ENCODE data around the gene POLRMT.

The POLRMT gene

GRCh38 chr19:678791-679388 is 45.6 kb upstream of the POLRMT start:
- TF ChIP-seq CTCF (IDR thresholded peaks at IDR 0.05; ENCODE audit: low read depth, low read length, missing control alignments): no peak
- H3K4me3 ChIP-seq (ENCODE audit: low read depth, low read length): peak overlapping the region; percentile 54
- no peak for DNase-seq (ENCODE audit: low read depth)
- in situ Hi-C loops (cut with HindIII; ENCODE audit: low sequenced_read_pairs): no loop called here

- no peak for TF ChIP-seq CTCF (IDR thresholded peaks at IDR 0.05; ENCODE audit: low read depth, low read length, missing control alignments)
- in situ Hi-C loops (cut with HindIII; ENCODE audit: low sequenced_read_pairs): no loop called here
- no peak for DNase-seq (ENCODE audit: low read depth)
- H3K4me3 ChIP-seq (ENCODE audit: low read depth, low read length): peak overlapping the region; percentile 56
These were observed 44.5 kb upstream of the POLRMT start for GRCh38 chr19:677601-678436.

GRCh38 chr19:677201-677600 is 43.9 kb upstream of the POLRMT start:
- H3K4me3 ChIP-seq (ENCODE audit: low read depth, low read length): peak overlapping the region; percentile 56
- DNase-seq (ENCODE audit: low read depth): peak; percentile 35
- in situ Hi-C loops (cut with HindIII; ENCODE audit: low sequenced_read_pairs): no loop called here
- no peak for TF ChIP-seq CTCF (IDR thresholded peaks at IDR 0.05; ENCODE audit: low read depth, low read length, missing control alignments)

- DNase-seq (ENCODE audit: low read depth): no peak
- TF ChIP-seq CTCF (IDR thresholded peaks at IDR 0.05; ENCODE audit: low read depth, low read length, missing control alignments): no peak
- in situ Hi-C loops (cut with HindIII; ENCODE audit: low sequenced_read_pairs): no loop called here
- peak within 1 kb of the TSS; percentile 56 for H3K4me3 ChIP-seq (ENCODE audit: low read depth, low read length)
These were observed 43.2 kb upstream of the POLRMT start, which contains the start of gene FSTL3 for GRCh38 chr19:676339-677105. FSTL3 (plus strand) TSS chr19:676392; CDS start chr19:676424, 32 bp downstream.

GRCh38 chr19:676007-676338 is 42.6 kb upstream of the POLRMT start:
- no peak for DNase-seq (ENCODE audit: low read depth)
- peak overlapping the region; percentile 56 for H3K4me3 ChIP-seq (ENCODE audit: low read depth, low read length)
- in situ Hi-C loops (cut with HindIII; ENCODE audit: low sequenced_read_pairs): no loop called here
- no peak for TF ChIP-seq CTCF (IDR thresholded peaks at IDR 0.05; ENCODE audit: low read depth, low read length, missing control alignments)

- DNase-seq (ENCODE audit: low read depth): no peak
- TF ChIP-seq CTCF (IDR thresholded peaks at IDR 0.05; ENCODE audit: low read depth, low read length, missing control alignments): no peak
- H3K4me3 ChIP-seq (ENCODE audit: low read depth, low read length): no peak overlapping the region
- in situ Hi-C loops (cut with HindIII; ENCODE audit: low sequenced_read_pairs): no loop called here
These were observed 41.2 kb upstream of the POLRMT start for GRCh38 chr19:674282-675151.

Data from astrocyte of the cerebellum (primary cell).